T-cell (primary cell): ENCODE measurements around the gene UQCRH. TPM values are rescaled to one million over a fixed set of nuclear protein-coding genes. Genes with fewer than 3 reads are reported as not detected.
"Not testable (repeated sequence)": the region's sequence is repeated elsewhere in the genome, so short reads cannot be mapped to it uniquely, and the experiment has no call there.

Experiments
- ATAC-seq, 4 experiments: fragments of 200-7000 bp in 3 of 4; fragments of 150-1000 bp in 1 of 4; cut with Tn5 transposase; replicated peaks in 1 of 4; 1 replicate in 3 of 4; 2 replicates in 1 of 4; pipeline ENCODE4 v1.10.0; 2021; ENCODE audit warnings: moderate library complexity in 3 of 4, mild to moderate bottlenecking in 2 of 4, moderate number of reproducible peaks in 1 of 4
- CTCF ChIA-PET, 2 donors: fragments of 300-600 bp; sonication (Branson Sonifier 250); formaldehyde crosslinking; loops; one replicate each; lab custom pipeline; 2022; ENCODE audit warnings: antibody characterized with exemption in 2 of 2; lab: Charles Lee
- POLR2A ChIA-PET, 2 donors: fragments of 300-600 bp; sonication (Branson Sonifier 250); formaldehyde crosslinking; loops; one replicate each; lab custom pipeline; 2022; ENCODE audit warnings: antibody characterized with exemption in 2 of 2; lab: Charles Lee
- DNase-seq, 35 experiments: peaks; one replicate each; pipeline versions ENCODE4 v3.0.0 to v3.0.0-alpha.2; 2013 to 2023
- H3K27ac ChIP-seq: one replicate; pipeline ENCODE4 v1.5.1; 2013; ENCODE audit warnings: low read length
- H3K27me3 ChIP-seq, 2 experiments: replicated peaks in 1 of 2; 1 replicate in 1 of 2; 2 replicates in 1 of 2; pipeline versions ENCODE4 v1.6.1 to v1.7.0; 2013; ENCODE audit warnings: low read length in 1 of 2, mixed read lengths in 1 of 2; ENCODE audit not compliant: control insufficient read depth in 2 of 2, insufficient read depth in 2 of 2; ENCODE audit errors: extremely low read depth in 1 of 2
- H3K36me3 ChIP-seq, 2 donors: 1 replicate in 1 of 2; 2 replicates in 1 of 2; pipeline versions ENCODE4 v1.6.1 to v1.7.0; 2013; ENCODE audit warnings: low read length in 1 of 2; ENCODE audit not compliant: control insufficient read depth in 2 of 2, insufficient read depth in 1 of 2; ENCODE audit errors: extremely low read depth in 1 of 2
- H3K4me1 ChIP-seq, 2 experiments: 1 replicate in 1 of 2; 2 replicates in 1 of 2; pipeline versions ENCODE4 v1.6.1 to v1.7.0; 2013; ENCODE audit warnings: low read length in 2 of 2, mixed read lengths in 1 of 2; ENCODE audit not compliant: insufficient read depth in 2 of 2, control insufficient read depth in 1 of 2; ENCODE audit errors: extremely low read depth in 1 of 2
- H3K4me3 ChIP-seq, 2 donors: 1 replicate in 1 of 2; 2 replicates in 1 of 2; pipeline versions ENCODE4 v1.5.1 to v1.7.0; 2013; ENCODE audit warnings: mild to moderate bottlenecking in 2 of 2, low read length in 1 of 2, moderate library complexity in 1 of 2; ENCODE audit not compliant: control insufficient read depth in 1 of 2; ENCODE audit errors: extremely low read depth in 1 of 2
- H3K9me3 ChIP-seq: 2 replicates; pipeline ENCODE4 v1.7.0; 2013
- H3K27ac Mint-ChIP-seq, 2 donors: one replicate each; pipeline ENCODE4 v1.8.0; 2020 to 2021; ENCODE audit warnings: mild to moderate bottlenecking in 2 of 2, mixed read lengths in 2 of 2
- H3K27me3 Mint-ChIP-seq, 2 donors: one replicate each; pipeline ENCODE4 v1.8.0; 2021 to 2022; ENCODE audit warnings: mixed read lengths in 2 of 2
- H3K36me3 Mint-ChIP-seq: one replicate; pipeline ENCODE4 v1.8.0; 2021; ENCODE audit warnings: mixed read lengths
- H3K4me1 Mint-ChIP-seq, 3 donors: one replicate each; pipeline ENCODE4 v1.8.0; 2020 to 2022; ENCODE audit warnings: mixed read lengths in 3 of 3, mild to moderate bottlenecking in 1 of 3
- H3K4me3 Mint-ChIP-seq, 3 donors: one replicate each; pipeline ENCODE4 v1.8.0; 2020 to 2022; ENCODE audit warnings: mild to moderate bottlenecking in 3 of 3, mixed read lengths in 3 of 3, moderate library complexity in 3 of 3
- H3K9me3 Mint-ChIP-seq, 3 donors: one replicate each; pipeline ENCODE4 v1.8.0; 2020 to 2022; ENCODE audit warnings: mixed read lengths in 3 of 3
- WGBS: methylation state at CpG from one replicate; pipeline ENCODE4 v1.1.5; 2013; ENCODE audit warnings: missing lambda C conversion rate; ENCODE audit not compliant: insufficient coverage; 5-methylcytosine and 5-hydroxymethylcytosine counted together
- total RNA-seq, 35 experiments: library from RNA in 6 of 35; stranded (reverse) in 6 of 35; fragments of 120-200 nt in 1 of 35; gene quantifications; one replicate each; pipeline versions ENCODE4 v1.2.1 to v1.2.4 and lab custom pipeline; 2013 to 2026

UQCRH gene
- total RNA-seq, 5 donors from 2014 or later (not counting 1 experiment from before 2014, with no cell fraction given): 96.3 to 141 (median 127) TPM

GRCh38 chr1:46362158-46362557 is 58.7 kb downstream of the UQCRH start:
- H3K27ac Mint-ChIP-seq: no peak overlapping the region
- no peaks in the 10 kb centered on the region for H3K9me3 Mint-ChIP-seq
- H3K4me1 Mint-ChIP-seq: no peaks in the 10 kb centered on the region
- WGBS: no CpG with 5 or more reads among the region's 3 CpGs
- Histone ChIP-seq H3K27me3 (no peaks in the 10 kb centered on the region), H3K4me1 (no peaks in the 10 kb centered on the region), H3K36me3 (peaks cover 8 to 63% of the 10 kb centered on the region in 2 donors), H3K4me3 (no peak overlapping the region), H3K27ac (no peak overlapping the region), H3K9me3 (no peaks in the 10 kb centered on the region)
- no peak overlapping the region for H3K4me3 Mint-ChIP-seq
- ChIA-PET POLR2A (no interaction called here), CTCF (no interaction called here)
- no peaks in the 10 kb centered on the region for H3K27me3 Mint-ChIP-seq
- ATAC-seq (no peak), DNase-seq (no peak)
- H3K36me3 Mint-ChIP-seq: peaks cover 41% of the 10 kb centered on the region

GRCh38 chr1:46363121-46363520 is 59.6 kb downstream of the UQCRH start:
- ChIA-PET POLR2A (no interaction called here), CTCF (no interaction called here)
- peaks cover 44% of the 10 kb centered on the region for H3K36me3 Mint-ChIP-seq
- no peaks in the 10 kb centered on the region for H3K4me1 ChIP-seq
- no peak for ATAC-seq
- no peak overlapping the region for H3K4me3 Mint-ChIP-seq
- H3K4me3 ChIP-seq: no peak overlapping the region
- no peaks in the 10 kb centered on the region for H3K4me1 Mint-ChIP-seq
- no peak overlapping the region for H3K27ac Mint-ChIP-seq
- H3K27me3 Mint-ChIP-seq: no peaks in the 10 kb centered on the region
- 97% methylated on average over 5 of the region's 5 CpGs for WGBS
- peaks cover 6 to 64% of the 10 kb centered on the region in 2 donors for H3K36me3 ChIP-seq
- H3K9me3 Mint-ChIP-seq: no peaks in the 10 kb centered on the region
- DNase-seq: no peak
- H3K9me3 ChIP-seq: no peaks in the 10 kb centered on the region
- H3K27ac ChIP-seq: no peak overlapping the region
- no peaks in the 10 kb centered on the region for H3K27me3 ChIP-seq

- no peaks in the 10 kb centered on the region for H3K9me3 ChIP-seq
- no peaks in the 10 kb centered on the region for H3K4me1 ChIP-seq
- ChIA-PET CTCF (interaction anchor here in 1 of 2 donors (0.6 kb wide), 1 partner anchor 10 kb away, joined by 4 read pairs; no protein-coding TSS in a partner anchor), POLR2A (no interaction called here)
- WGBS: 50% methylated on average over 1 of the region's 5 CpGs
- no peak for DNase-seq
- no peak overlapping the region for H3K4me3 Mint-ChIP-seq
- no peaks in the 10 kb centered on the region for H3K27me3 Mint-ChIP-seq
- H3K36me3 Mint-ChIP-seq: peaks cover 47% of the 10 kb centered on the region
- ATAC-seq: no peak
- no peak overlapping the region for H3K4me3 ChIP-seq
- no peak overlapping the region for H3K27ac ChIP-seq
- H3K9me3 Mint-ChIP-seq: no peaks in the 10 kb centered on the region
- H3K4me1 Mint-ChIP-seq: no peaks in the 10 kb centered on the region
- peaks cover 6 to 67% of the 10 kb centered on the region in 2 donors for H3K36me3 ChIP-seq
- no peak overlapping the region for H3K27ac Mint-ChIP-seq
- H3K27me3 ChIP-seq: no peaks in the 10 kb centered on the region
Measured at GRCh38 chr1:46364612-46365011, 61.1 kb downstream of the UQCRH start.

GRCh38 chr1:46365796-46366195 is 62.3 kb downstream of the UQCRH start:
- H3K27me3 ChIP-seq, CTCF ChIA-PET, H3K4me1 Mint-ChIP-seq, H3K9me3 ChIP-seq, H3K27ac ChIP-seq, DNase-seq, ATAC-seq, H3K4me3 Mint-ChIP-seq, H3K27me3 Mint-ChIP-seq, POLR2A ChIA-PET, H3K4me1 ChIP-seq, H3K4me3 ChIP-seq, H3K9me3 Mint-ChIP-seq, H3K27ac Mint-ChIP-seq: not testable (repeated sequence)
- 95% methylated on average over 7 of the region's 8 CpGs for WGBS
- H3K36me3 ChIP-seq: peaks cover 6 to 62% of the 10 kb centered on the region in 2 donors
- peaks cover 41% of the 10 kb centered on the region for H3K36me3 Mint-ChIP-seq

Other genes with a start within 250 kb of the UQCRH start
- gene PIK3R3, start 171.1 kb upstream of the UQCRH start, total RNA-seq: 1 to 10 TPM in 3 of 5 donors, under 1 TPM in 2; 0.65 to 2.3 (median 1.1) TPM
- gene TSPAN1, start 128.6 kb upstream of the UQCRH start, total RNA-seq: under 1 TPM in 2 of 5 donors, not detected in 3; 0.53 to 0.54 TPM
- not detected for gene P3R3URF, start 127.2 kb upstream of the UQCRH start, total RNA-seq
- 10 to 100 TPM; 38.0 to 49.6 (median 42.2) TPM for gene POMGNT1, start 105.3 kb upstream of the UQCRH start, total RNA-seq
- under 1 TPM in 4 of 5 donors, not detected in 1; 0.13 to 0.82 (median 0.23) TPM for gene LURAP1, start 100.4 kb upstream of the UQCRH start, total RNA-seq
- 1 to 10 TPM; 1.1 to 2.8 (median 1.8) TPM for gene RAD54L, start 55.9 kb upstream of the UQCRH start, total RNA-seq
- 10 to 100 TPM; 31.4 to 35.3 (median 34.6) TPM for gene LRRC41, start 82 bp upstream of the UQCRH start, total RNA-seq
- 10 to 100 TPM; 24.4 to 29.3 (median 25.0) TPM for gene NSUN4, start 37.1 kb downstream of the UQCRH start, total RNA-seq
- 10 to 100 TPM in 2 of 5 donors, 1 to 10 TPM in 3; 5.9 to 10.4 (median 9.5) TPM for gene FAAH, start 90.6 kb downstream of the UQCRH start, total RNA-seq
- not detected for gene DMBX1, start 186.1 kb downstream of the UQCRH start, total RNA-seq
- under 1 TPM in 1 of 5 donors, not detected in 4; 0.14 TPM for gene KNCN, start 247.9 kb downstream of the UQCRH start, total RNA-seq